Measurements from ENCODE around the gene SMARCA4.
A peak's percentile ranks its signal among the peaks of the same experiment; 100 is the strongest.

Gene SMARCA4

DNA sequence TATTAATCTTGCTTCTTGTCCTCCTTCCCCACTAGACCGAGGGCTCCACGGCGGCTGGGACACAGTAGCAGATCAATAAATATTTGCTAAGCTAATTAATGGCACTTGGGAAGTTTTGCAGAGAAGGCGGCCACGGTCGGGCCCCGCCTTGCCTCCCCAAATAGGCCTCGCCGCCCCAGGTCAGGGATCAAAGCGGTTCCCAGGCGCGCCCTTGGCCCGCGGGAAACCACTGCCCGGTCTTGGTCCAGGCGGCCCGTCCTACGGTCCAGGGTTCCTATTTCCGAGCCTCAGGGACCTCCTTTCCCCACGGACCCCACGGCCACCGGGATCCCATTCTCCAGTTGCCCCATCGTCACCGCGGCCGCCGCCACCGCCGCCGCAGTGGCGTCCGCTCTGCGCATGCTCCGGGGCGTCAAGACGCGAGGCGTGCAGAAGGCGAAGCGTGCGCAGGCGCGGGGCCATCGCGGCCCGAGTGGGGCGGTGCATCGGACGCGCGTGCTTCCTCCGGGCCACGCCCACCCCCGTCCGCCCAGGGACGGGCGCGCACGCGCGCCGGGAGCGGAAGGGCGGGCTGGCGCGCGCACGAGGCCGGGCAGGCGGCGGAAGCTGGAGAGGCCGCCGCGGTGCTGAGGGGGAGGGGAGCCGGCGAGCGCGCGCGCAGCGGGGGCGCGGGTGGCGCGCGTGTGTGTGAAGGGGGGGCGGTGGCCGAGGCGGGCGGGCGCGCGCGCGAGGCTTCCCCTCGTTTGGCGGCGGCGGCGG, at the start of gene SMARCA4:
Gene SMARCA4, plus strand, starts transcription at position 717 of the 759 bp plus-strand sequence. CDS start 23,122 bp downstream, outside the sequence.
- peak; percentile 96 for DNase-seq

DNA sequence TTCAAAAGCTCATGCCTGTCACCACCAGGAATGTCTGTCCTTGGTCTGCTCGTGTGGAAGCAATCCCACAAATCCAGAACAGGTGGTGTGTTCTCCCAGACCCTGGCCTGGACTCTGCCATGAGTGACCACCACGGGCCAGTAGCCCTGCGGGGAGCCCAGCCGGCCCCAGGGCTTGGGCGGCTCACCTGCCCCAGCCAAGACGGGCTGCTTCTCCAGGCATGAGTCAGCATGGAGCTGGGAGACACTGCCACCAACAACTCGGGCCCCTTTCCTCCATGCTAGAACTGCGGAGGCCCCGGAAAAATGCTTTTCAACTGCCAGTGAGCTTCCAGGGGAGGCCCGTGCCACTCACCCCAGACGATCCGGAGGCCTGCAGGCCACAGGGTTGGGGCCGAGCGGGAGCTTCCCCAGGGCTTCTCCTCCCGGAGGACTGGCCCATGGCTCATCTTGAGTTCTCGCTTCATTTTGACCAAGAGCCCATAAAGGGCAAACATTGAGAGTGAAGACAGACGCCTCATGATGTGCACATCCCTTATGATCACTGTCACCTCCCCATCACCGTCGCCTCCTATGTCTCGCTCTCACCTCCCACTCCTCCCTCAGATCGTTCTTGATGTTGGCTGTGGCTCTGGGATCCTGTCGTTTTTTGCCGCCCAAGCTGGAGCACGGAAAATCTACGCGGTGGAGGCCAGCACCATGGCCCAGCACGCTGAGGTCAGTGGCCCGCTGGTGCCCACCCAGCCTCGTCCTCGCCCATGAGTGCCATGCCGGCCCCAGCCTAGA, 49.1 kb upstream of the SMARCA4 start:
- DNase-seq = no peak

DNA sequence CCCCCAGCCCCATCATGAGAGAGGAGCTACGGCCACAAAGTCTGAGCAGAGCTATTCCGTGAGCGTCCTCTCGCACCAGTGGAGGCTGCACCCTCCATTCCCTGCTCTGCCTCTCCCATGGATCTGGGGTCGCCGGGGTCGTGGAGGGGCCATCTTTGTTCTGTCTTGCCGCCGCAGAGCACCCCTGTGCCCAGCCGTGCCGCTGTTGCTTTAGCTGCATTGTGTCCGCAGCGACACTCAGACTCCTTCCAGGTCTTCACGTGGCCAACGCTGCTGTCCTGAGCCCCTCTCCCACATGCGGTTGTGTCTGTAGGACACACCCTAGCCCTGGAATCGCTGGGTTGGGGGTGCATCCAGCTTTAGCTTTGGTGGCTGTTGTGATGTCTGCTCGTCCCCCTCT, 48.2 kb upstream of the SMARCA4 start:
- no peak for DNase-seq

DNA sequence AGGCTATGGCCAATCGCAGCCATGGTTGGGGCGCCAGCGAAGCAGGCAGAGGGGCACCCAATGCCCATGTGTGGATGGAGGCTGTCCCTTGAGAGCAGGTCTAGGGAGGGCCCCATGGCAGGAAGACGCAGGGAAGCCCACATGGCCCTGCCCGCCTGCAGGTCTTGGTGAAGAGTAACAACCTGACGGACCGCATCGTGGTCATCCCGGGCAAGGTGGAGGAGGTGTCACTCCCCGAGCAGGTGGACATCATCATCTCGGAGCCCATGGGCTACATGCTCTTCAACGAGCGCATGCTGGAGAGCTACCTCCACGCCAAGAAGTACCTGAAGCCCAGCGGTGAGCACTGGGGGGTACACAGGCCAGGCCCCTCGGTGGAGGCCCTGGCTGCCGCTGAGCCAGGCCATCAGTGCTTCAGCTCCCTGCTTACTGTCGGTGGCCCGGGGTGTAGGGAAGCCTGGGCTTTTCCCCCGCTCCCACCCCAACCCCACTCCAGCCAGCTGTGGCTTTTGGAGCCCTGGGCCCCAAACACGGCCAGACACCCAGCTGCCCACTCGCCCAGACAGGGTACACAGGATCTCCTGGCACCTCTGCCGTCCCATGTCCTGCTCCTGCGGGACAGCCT, 47.0 kb upstream of the SMARCA4 start:
- DNase-seq = no peak

DNA sequence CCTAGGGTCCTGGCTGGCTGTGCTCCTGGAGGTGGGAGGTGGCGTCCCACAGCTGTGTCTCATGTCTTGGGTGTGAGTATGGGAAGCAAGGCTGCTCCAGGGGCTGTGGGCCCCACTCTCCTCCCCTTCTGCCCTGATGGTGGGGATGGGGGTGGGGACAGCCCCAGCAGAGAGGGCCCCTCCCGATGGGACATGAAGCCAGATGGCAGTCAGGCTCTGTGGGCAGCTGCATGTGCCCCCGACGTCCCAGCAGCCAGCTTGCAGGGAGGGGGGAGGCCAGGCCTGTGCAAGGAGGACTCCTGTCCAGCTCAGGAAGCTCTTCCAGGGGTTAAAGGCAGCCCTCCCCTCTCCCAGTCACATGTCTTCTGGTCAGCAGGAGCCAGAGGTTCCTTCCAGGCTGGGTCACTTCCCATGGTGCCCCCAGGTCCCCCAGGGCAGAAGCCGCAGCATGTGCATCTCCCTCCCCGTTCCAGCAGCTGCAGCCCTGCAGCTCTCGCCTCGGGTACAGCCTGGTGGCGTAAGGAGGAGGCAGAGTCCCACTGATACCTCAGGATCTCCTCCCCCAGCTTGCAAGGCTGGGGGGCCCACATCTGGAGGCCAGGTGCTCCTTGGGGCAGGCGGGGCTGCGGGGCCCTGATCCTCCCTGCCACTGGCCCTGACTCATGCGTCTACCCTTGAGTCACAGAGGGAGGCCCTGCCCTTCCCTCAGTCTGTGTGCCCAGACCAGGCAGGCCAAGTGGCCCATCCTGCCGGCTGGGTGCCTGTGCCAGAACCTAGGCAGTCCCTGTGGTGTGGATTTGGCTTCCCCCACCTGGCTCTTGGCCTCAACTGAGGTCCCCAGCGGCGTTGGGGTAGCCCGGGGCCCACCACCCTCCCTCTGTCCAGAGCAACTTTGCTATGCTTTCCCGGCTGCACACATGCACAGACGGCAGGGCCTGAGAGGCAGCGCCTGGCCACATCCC, 45.4 kb upstream of the SMARCA4 start:
- DNase-seq = no peak

DNA sequence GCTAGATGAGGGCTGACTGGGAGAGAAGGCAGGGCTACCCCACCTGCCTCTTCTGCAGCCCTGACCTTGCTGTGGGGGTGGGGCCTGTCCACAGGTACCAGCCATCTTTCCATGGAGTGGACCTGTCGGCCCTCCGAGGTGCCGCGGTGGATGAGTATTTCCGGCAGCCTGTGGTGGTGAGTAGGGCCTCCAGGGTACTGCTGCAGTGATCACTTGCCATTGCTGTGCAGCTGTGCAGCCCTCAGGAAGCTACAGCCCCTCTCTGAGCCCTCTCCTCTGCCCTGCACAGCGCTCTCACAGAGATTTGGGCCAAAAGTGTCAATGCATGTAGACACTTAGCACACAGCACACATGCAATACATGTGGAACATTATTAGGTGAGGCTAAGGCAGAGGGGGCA, 44.2 kb upstream of the SMARCA4 start:
- no peak for DNase-seq

DNA sequence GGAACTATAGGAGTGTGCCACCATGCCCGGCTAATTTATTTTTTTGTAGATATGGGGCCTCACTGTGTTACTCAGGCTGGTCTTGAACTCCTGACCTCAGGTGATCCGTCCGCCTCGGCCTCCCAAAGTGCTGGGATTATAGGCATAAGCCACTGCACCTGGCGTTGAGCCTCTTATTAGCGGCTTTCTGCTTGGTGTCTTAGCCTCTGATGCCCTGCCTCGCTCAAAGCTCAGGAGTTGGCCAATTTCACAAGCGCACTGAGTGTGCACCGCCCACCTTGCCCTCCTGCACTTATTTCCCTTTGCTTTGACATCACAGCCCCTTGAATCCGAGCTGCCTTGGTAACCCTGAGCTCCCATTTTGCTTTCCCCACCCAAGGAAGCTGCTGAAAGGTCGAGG, 42.5 kb upstream of the SMARCA4 start:
- no peak for DNase-seq

DNA sequence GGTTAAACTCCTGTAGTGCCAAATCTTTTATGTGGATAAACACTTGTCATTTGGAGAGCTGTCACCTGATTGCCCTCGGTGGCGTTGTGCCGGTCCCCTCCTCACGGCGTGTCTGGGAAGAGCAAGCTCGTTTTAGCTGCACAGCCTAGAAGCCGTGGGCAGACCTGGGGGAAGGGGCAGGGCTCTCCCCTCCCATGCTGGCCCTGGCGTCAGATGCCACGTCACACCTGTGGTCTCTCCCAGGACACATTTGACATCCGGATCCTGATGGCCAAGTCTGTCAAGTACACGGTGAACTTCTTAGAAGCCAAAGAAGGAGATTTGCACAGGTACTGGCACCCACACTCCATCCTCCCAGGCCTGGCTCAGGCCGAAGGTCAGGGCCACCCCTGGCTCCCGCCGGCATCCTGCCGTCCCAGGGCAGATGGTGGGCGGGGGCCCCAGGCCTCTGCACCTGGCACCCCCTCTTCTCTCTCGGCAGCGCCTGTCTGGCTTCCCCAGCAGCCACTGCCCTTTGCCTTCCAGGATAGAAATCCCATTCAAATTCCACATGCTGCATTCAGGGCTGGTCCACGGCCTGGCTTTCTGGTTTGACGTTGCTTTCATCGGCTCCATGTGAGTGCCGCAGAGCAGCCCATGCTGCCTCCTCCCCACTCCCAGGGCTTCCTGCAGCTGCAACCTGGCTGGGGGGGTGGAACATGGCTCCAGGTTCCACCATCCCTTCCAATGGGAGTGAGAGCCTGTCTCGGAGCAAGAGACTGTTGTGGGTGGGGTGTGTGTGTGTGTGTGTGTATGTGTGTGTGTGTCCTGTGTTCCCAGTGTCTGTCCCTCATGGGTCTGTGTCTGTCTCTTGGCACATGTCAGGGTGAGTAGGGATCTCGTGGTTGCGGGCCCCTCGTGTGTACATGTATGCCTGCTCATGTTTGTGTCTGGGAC, 41.2 kb upstream of the SMARCA4 start:
- DNase-seq = no peak

DNA sequence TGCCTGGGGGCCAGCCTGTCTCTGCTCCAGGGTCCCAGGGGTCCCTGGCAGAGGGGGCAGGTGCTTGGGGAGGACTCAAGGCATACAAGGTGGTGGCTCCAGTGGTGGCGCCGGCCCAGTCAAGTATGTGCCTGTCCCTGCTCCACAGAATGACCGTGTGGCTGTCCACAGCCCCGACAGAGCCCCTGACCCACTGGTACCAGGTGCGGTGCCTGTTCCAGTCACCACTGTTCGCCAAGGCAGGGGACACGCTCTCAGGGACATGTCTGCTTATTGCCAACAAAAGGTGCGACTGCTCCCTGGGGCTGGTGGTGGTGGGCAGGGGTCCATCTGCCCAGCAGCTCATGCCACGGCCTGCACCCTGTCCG, 40.6 kb upstream of the SMARCA4 start:
- no peak for DNase-seq

DNA sequence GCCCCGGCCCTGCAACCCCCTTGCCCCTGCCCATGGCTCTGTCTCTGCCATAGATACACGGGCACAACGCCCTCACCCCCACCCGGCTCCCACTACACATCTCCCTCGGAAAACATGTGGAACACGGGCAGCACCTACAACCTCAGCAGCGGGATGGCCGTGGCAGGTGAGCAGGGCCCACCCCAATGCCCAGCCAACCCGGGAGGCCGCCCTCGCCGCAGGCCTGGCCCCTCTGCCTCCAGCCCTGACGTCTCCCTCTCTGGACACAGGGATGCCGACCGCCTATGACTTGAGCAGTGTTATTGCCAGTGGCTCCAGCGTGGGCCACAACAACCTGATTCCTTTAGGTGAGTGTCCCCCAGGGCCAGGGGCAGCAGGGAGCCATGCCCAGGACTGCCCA, 40.0 kb upstream of the SMARCA4 start:
- no peak for DNase-seq

DNA sequence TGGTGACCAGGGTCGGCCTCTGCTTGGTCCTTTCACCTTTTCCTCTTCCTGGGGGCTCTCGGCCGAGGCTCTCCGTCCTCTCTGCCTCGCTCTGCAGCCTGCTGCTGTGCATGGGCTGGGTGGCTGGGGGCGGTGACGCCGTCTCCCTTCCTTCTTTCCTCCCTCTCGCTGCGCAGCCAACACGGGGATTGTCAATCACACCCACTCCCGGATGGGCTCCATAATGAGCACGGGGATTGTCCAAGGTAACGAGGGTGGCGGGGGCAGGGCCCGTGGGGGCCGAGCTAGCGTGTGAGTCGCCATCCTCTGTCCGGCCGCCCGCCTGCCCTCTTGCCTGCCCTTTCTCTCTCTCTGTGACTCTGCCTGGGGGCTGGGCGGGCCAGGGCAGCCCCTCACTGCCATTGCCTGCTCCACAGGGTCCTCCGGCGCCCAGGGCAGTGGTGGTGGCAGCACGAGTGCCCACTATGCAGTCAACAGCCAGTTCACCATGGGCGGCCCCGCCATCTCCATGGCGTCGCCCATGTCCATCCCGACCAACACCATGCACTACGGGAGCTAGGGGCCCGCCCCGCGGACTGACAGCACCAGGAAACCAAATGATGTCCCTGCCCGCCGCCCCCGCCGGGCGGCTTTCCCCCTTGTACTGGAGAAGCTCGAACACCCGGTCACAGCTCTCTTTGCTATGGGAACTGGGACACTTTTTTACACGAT, 39.5 kb upstream of the SMARCA4 start:
- no peak for DNase-seq

DNA sequence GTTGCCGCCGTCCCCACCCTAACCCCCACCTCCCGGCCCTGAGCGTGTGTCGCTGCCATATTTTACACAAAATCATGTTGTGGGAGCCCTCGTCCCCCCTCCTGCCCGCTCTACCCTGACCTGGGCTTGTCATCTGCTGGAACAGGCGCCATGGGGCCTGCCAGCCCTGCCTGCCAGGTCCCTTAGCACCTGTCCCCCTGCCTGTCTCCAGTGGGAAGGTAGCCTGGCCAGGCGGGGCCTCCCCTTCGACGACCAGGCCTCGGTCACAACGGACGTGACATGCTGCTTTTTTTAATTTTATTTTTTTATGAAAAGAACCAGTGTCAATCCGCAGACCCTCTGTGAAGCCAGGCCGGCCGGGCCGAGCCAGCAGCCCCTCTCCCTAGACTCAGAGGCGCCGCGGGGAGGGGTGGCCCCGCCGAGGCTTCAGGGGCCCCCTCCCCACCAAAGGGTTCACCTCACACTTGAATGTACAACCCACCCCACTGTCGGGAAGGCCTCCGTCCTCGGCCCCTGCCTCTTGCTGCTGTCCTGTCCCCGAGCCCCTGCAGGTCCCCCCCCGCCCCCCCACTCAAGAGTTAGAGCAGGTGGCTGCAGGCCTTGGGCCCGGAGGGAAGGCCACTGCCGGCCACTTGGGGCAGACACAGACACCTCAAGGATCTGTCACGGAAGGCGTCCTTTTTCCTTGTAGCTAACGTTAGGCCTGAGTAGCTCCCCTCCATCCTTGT, 38.8 kb upstream of the SMARCA4 start:
- DNase-seq = no peak

DNA sequence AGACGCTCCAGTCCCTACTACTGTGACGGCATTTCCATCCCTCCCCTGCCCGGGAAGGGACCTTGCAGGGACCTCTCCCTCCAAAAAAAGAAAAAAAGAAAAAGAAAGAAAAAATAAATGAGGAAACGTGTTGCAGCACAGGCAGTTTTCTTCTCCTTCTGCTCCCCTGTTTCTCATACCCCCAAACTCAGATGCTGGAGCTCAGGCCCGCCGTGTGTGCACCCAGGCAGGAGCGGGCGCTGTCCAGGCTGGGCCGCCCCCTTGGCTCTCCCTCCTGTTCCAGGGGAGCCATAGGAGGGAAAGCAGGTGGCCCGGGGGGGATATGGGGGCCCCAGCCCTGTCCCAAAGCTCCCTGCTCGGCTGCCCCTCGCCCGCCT, 38.2 kb upstream of the SMARCA4 start:
- no peak for DNase-seq

DNA sequence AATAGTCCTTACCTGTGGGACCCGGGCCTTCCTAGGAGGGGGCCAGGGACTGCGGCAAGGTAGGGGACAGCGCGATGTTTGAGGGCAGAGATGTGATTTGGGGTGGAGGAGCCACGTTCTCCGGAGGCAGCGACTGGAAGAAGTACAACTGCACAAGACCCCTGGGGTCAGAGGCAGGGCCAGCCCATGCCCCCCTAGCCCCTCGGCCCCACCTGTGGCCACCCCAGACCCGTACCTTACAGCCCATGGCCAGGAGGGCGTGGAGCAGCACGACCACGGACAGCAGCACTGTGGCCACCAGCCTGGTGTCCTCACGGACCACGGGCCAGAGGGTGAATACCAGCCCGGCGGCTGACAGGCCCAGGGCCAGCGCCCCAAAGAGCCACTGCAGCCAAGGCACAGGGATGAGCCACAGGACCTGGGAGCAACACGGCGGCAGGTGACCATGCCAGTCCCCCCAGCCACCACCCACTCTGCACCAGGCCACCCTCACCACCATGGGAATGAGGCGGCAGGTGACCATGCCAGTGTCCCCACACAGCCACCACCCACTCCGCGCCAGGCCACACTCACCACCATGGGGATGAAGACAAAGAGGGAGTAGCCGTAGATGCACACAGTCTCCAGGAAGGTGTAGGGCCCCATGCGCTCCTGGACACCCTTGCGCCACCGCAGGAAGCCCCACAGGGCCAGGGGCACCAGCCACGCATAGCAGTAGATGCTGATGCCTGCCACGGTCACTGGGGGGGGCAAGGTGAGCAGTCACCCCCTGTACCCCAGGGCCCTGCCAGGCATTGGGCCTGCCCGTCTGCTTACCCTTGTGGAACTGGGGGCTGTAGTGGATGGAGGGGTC, 37.3 kb upstream of the SMARCA4 start:
- DNase-seq = no peak

DNA sequence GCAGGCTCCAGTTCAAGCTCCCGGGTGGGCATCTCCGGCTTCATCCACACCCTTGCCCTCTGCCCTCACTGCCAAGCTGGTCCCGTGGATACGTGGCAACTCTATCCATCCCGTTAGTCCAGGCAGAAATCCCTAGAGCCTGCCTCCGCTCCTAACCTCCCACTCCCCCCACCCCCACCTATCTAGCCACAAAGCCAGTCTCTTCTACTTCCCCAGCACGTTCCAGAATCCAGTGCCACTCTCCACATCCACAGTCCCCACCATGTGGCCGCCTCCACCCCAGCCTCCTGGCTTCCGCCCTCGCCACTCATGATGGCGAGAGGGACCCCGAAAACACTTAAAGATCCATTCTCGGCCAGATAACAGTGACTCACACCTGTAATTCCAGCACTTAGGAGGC, 36.2 kb upstream of the SMARCA4 start:
- no peak for DNase-seq

DNA sequence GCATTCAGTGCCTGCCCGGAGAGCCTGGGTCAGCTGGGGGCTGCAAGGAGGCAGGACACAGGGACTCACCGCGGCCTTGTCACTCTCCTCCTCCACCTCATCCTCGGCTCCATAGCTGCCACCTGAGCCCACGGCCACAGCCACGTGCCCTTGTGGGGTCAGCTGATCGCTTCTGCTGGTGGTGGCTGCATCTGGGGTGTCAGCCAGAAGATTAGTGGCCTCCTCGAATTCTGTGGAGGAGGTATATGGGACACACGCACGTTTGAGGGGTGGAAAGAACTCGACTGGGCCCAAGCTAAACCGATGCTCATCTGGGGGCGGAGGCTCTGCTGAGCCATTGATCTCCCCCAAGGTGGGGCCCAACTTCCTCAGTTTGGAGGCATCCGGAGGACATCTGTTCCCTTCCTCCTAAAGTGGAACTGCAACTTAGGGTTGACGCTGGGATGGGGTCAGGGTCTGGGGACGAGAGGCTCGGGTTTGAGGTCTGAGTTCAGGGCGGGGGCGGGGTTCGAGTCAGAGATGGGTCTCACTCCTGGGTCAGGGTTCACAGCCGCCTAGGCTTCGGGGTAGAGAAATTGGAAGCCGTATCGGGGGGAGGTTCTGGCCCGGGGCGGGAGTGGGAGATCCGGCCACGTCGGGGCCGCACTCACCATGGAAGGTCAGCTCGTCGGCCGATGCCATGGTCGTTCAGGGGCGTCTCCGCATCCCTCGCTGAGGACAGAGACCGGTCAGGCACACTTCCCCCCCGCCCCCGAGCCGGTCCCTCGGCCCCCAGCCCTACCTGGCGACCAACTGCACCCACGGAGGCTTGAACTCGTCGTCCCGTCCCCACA, 32.9 kb upstream of the SMARCA4 start:
- DNase-seq = no peak

DNA sequence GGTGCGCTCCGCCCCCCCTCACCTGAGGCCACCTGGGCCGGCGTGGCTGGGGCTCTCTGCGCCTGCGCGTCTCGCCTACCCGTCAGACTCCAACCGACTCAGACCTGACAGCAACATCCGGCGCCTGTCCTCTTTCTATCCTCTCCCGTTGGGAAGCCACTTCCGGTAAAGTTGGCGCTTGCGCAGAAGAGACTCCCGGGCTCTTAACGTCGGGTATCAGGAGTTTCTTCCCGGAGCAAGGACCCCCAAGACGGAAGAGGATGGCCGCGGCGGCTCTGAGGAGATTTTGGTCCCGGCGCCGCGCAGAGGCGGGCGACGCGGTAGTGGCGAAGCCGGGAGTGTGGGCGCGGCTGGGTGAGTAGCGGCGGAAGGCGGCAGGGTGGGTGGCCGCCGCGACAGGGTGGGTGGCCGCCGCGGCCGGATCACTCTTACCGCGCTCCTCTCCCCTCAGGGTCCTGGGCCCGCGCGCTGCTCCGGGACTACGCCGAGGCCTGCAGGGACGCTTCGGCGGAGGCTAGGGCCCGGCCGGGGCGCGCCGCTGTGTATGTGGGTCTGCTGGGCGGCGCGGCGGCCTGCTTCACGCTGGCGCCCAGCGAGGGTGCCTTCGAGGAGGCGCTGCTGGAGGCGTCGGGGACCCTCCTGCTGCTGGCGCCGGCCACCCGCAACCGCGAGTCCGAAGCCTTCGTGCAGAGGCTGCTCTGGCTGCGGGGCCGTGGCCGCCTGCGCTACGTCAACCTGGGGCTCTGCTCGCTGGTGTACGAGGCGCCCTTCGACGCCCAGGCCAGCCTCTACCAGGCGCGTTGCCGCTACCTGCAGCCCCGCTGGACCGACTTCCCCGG, 32.0 kb upstream of the SMARCA4 start, which contains the start of the genes TIMM29 and YIPF2:
Gene TIMM29, plus strand, starts transcription at position 249 of the 839 bp plus-strand sequence. Its CDS starts 12 bp downstream, at position 261.
Gene YIPF2, minus strand, starts transcription at position 77 of the 839 bp plus-strand sequence. CDS start 229 bp downstream, outside the sequence.
- DNase-seq = peak; percentile 98
